D721Med (cell line): ENCODE data around the gene SEC14L1.

Experiments
- DNase-seq: peaks from one replicate; pipeline ENCODE4 v3.0.0; 2011; ENCODE audit warnings: low spot score; ENCODE audit not compliant: insufficient read length
- FAIRE-seq: peaks from 2 replicates; lab custom pipeline; 2011; peaks lifted over from hg19 to GRCh38; lab: Jason Lieb, UNC
- CTCF ChIP-seq: IDR thresholded peaks from 2 replicates; pipeline ENCODE4 v1.5.1; 2012; ENCODE audit warnings: mild to moderate bottlenecking, control low read depth; ENCODE audit not compliant: insufficient read depth; ENCODE audit errors: missing control alignments

The SEC14L1 gene

GRCh38 chr17:77163511-77164280 is 22.9 kb downstream of the SEC14L1 start:
- no peak for TF ChIP-seq CTCF
- DNase-seq: no peak
- no peak for FAIRE-seq

GRCh38 chr17:77164483-77165091 is 23.8 kb downstream of the SEC14L1 start:
- FAIRE-seq: no peak
- no peak for TF ChIP-seq CTCF
- DNase-seq: no peak

GRCh38 chr17:77165577-77165976 is 24.8 kb downstream of the SEC14L1 start:
- no peak for DNase-seq
- no peak for TF ChIP-seq CTCF
- no peak for FAIRE-seq

GRCh38 chr17:77167472-77168306 is 26.9 kb downstream of the SEC14L1 start:
- TF ChIP-seq CTCF: no peak
- DNase-seq: no peak
- no peak for FAIRE-seq

- TF ChIP-seq CTCF: no peak
- no peak for DNase-seq
- FAIRE-seq: no peak
These were observed 32.3 kb downstream of the SEC14L1 start for GRCh38 chr17:77173104-77173503.

GRCh38 chr17:77174928-77175661 is 34.3 kb downstream of the SEC14L1 start:
- DNase-seq: no peak
- TF ChIP-seq CTCF: no peak

More at GRCh38 chr17:77174928-77175661, 34.3 kb downstream of the SEC14L1 start:
- FAIRE-seq: no peak
